Vagina (tissue), 2 donors: ENCODE measurements around the gene HRH1. TPM values are rescaled to one million over a fixed set of nuclear protein-coding genes. Genes with fewer than 3 reads are reported as not detected.

Experiments
- DNase-seq, 2 donors: peaks; one replicate each; pipeline ENCODE4 v3.0.0-alpha.2; 2017; ENCODE audit errors: extremely low spot score in 2 of 2
- H3K27ac ChIP-seq: fragments of 200-600 bp; sonication (generic); one replicate; pipeline ENCODE4 v1.5.1; 2019
- H3K27me3 ChIP-seq: fragments of 200-600 bp; sonication (generic); one replicate; pipeline ENCODE4 v1.5.1; 2019
- H3K36me3 ChIP-seq, 2 donors: fragments of 200-600 bp; sonication (generic); one replicate each; pipeline ENCODE4 v1.5.1; 2017 to 2019
- H3K4me1 ChIP-seq: fragments of 200-600 bp; sonication (generic); one replicate; pipeline ENCODE4 v1.5.1; 2019
- H3K4me3 ChIP-seq, 2 donors: fragments of 200-600 bp; sonication (generic); 1 replicate in 1 of 2; 2 replicates in 1 of 2; pipeline ENCODE4 v1.5.1; 2016 to 2019
- H3K9me3 ChIP-seq: fragments of 200-600 bp; sonication (generic); one replicate; pipeline ENCODE4 v1.5.1; 2019
- POLR2A ChIP-seq, 2 donors: fragments of 450-650 bp; IDR thresholded peaks; one replicate each; pipeline ENCODE4 v1.6.1; 2017; ENCODE audit warnings: antibody characterized with exemption in 2 of 2, mild to moderate bottlenecking in 2 of 2, moderate library complexity in 2 of 2
- POLR2AphosphoS5 ChIP-seq, 2 donors: sonication (generic); formaldehyde crosslinking; IDR thresholded peaks; one replicate each; pipeline ENCODE4 v1.9.0; 2017; ENCODE audit warnings: antibody characterized with exemption in 2 of 2, mild to moderate bottlenecking in 2 of 2, low read depth in 1 of 2; ENCODE audit not compliant: insufficient read depth in 1 of 2
- intact Hi-C: fragments of 100-400 bp; cut with DNase I; formaldehyde crosslinking; loops from one replicate; pipeline ENCODE4 v1.15.1; 2023
- total RNA-seq: library from RNA; depleted of rRNA; stranded (reverse); fragments of >200 nt; gene quantifications from one replicate; pipeline ENCODE4 v1.2.3, GENCODE V29; 2016
- TF ChIP-seq, protein P1 (sequence below), 3 experiments: fragments of 450-650 bp in 2 of 3; fragments of 200-600 bp in 1 of 3; sonication (generic) in 1 of 3; IDR thresholded peaks; one replicate each; pipeline ENCODE4 v1.5.1; 2017 to 2019; ENCODE audit warnings: antibody characterized with exemption in 3 of 3, mild to moderate bottlenecking in 2 of 3, moderate library complexity in 2 of 3

HRH1 gene
- total RNA-seq, 1 donor from 2014 or later, result 9.3 TPM

DNA sequence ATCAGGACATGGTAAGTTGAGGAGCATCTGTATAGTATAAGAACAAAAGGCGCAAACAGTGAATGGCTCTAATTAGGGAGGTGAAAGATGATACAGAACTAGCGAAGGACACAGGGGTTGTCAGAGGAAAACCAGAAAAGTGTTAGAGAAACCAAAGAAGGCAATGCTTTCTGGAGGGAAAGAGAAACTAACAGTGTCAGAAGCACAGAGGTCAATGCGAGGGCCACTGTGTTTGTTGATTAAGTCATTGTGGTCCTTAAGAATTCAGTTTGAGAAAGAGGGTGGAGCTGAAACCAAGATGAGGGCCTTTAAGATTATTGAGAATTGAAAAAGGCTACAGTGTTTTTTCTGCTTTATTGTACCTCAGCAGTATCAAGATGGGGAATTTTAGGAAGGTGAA is 146.7 kb downstream of the HRH1 start:
- H3K4me1 ChIP-seq, result no peaks in the 10 kb centered on the region
- TF ChIP-seq, protein P1, sequence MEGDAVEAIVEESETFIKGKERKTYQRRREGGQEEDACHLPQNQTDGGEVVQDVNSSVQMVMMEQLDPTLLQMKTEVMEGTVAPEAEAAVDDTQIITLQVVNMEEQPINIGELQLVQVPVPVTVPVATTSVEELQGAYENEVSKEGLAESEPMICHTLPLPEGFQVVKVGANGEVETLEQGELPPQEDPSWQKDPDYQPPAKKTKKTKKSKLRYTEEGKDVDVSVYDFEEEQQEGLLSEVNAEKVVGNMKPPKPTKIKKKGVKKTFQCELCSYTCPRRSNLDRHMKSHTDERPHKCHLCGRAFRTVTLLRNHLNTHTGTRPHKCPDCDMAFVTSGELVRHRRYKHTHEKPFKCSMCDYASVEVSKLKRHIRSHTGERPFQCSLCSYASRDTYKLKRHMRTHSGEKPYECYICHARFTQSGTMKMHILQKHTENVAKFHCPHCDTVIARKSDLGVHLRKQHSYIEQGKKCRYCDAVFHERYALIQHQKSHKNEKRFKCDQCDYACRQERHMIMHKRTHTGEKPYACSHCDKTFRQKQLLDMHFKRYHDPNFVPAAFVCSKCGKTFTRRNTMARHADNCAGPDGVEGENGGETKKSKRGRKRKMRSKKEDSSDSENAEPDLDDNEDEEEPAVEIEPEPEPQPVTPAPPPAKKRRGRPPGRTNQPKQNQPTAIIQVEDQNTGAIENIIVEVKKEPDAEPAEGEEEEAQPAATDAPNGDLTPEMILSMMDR (IDR thresholded peaks at IDR 0.05), result no peak
- TF ChIP-seq POLR2A (IDR thresholded peaks at IDR 0.05) (no peak), POLR2AphosphoS5 (IDR thresholded peaks at IDR 0.05; ENCODE audit: insufficient read depth in 1 of 2, low read depth in 1 of 2) (no peak)
- no peak overlapping the region for H3K4me3 ChIP-seq
- no peaks in the 10 kb centered on the region for H3K9me3 ChIP-seq
- intact Hi-C loops, result no loop called here
- no peak for DNase-seq
- H3K27ac ChIP-seq, result no peak overlapping the region
- H3K36me3 ChIP-seq, result peaks cover 0 to 15% of the 10 kb centered on the region in 2 donors
- H3K27me3 ChIP-seq, result no peaks in the 10 kb centered on the region

DNA sequence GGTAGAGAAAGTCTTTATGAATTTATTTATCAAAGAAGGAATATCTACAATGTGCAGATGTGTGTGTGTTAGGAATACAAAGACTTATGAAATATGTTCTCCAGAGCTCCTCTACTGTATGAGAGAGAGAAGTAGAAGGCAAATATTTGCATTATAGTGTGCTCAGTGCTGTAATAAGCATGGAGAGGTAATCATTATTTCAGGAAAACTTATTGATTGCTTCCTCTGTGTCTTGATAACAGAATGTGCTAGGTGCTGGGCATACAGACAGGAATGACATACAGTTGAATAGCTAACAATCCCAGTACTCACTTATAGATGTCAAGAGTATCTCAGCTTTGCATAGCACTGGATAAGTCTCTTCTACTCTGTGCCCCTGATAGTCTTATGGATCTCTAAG is 148.2 kb downstream of the HRH1 start:
- Histone ChIP-seq H3K36me3 (peaks cover 0 to 25% of the 10 kb centered on the region in 2 donors), H3K27ac (no peak overlapping the region), H3K27me3 (no peaks in the 10 kb centered on the region), H3K4me1 (no peaks in the 10 kb centered on the region), H3K9me3 (no peaks in the 10 kb centered on the region), H3K4me3 (no peak overlapping the region)
- DNase-seq, result no peak
- intact Hi-C loops, result no loop called here
- TF ChIP-seq, protein P1 (IDR thresholded peaks at IDR 0.05), result no peak
- TF ChIP-seq POLR2A (IDR thresholded peaks at IDR 0.05), result no peak

DNA sequence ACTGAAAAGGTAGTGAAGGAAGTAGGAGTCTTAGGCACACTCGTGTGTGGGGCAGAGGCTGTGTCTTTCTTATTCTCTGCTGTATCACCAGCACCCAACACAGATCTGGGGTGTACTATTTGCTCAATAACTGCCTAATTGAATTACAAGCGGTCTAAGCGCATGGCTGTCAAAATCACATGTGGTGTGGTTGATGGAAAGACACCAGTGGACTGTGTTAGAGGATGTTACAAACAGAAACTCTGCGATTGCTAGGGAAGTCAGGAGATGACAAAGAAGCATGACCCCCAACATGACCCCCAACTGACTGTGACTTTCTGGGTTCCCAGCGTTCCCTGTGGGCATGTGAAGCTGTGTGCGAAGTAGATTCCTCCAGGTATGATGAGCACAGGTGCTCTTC is 149.9 kb downstream of the HRH1 start:
- DNase-seq, result no peak
- Histone ChIP-seq H3K27me3 (no peaks in the 10 kb centered on the region), H3K9me3 (no peaks in the 10 kb centered on the region), H3K4me1 (no peaks in the 10 kb centered on the region), H3K4me3 (no peak overlapping the region), H3K27ac (no peak overlapping the region), H3K36me3 (peaks cover 0 to 35% of the 10 kb centered on the region in 2 donors)
- intact Hi-C loops, result no loop called here
- TF ChIP-seq POLR2A (IDR thresholded peaks at IDR 0.05), result no peak
- TF ChIP-seq, protein P1 (IDR thresholded peaks at IDR 0.05), result no peak
- TF ChIP-seq POLR2AphosphoS5 (IDR thresholded peaks at IDR 0.05; ENCODE audit: insufficient read depth in 1 of 2, low read depth in 1 of 2), result no peak

DNA sequence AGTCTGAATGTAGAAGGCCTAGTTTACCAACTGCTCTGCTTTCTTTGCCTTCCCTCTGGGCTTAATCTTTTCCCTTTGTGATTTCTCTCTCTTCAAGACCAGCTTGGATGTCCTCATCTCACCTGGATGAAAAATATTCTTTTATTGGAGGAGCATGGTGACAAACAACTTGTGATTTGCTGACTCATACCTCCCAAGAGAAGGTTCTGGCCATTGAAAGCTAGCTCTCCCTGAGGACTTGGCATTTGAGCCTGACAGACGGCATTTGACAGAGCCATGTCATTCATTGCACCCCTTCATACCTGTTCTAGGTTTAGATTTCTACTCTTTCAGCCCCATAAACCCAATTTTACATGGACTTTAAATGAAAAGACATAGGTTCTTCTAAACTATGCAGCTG is 151.2 kb downstream of the HRH1 start:
- no peaks in the 10 kb centered on the region for H3K9me3 ChIP-seq
- no peaks in the 10 kb centered on the region for H3K4me1 ChIP-seq
- no peak overlapping the region for H3K4me3 ChIP-seq
- H3K36me3 ChIP-seq, result peaks cover 0 to 38% of the 10 kb centered on the region in 2 donors
- no peaks in the 10 kb centered on the region for H3K27me3 ChIP-seq
- intact Hi-C loops, result no loop called here
- TF ChIP-seq POLR2AphosphoS5 (IDR thresholded peaks at IDR 0.05; ENCODE audit: insufficient read depth in 1 of 2, low read depth in 1 of 2) (no peak), POLR2A (IDR thresholded peaks at IDR 0.05) (no peak)
- TF ChIP-seq, protein P1 (IDR thresholded peaks at IDR 0.05), result no peak
- no peak for DNase-seq
- H3K27ac ChIP-seq, result no peak overlapping the region

DNA sequence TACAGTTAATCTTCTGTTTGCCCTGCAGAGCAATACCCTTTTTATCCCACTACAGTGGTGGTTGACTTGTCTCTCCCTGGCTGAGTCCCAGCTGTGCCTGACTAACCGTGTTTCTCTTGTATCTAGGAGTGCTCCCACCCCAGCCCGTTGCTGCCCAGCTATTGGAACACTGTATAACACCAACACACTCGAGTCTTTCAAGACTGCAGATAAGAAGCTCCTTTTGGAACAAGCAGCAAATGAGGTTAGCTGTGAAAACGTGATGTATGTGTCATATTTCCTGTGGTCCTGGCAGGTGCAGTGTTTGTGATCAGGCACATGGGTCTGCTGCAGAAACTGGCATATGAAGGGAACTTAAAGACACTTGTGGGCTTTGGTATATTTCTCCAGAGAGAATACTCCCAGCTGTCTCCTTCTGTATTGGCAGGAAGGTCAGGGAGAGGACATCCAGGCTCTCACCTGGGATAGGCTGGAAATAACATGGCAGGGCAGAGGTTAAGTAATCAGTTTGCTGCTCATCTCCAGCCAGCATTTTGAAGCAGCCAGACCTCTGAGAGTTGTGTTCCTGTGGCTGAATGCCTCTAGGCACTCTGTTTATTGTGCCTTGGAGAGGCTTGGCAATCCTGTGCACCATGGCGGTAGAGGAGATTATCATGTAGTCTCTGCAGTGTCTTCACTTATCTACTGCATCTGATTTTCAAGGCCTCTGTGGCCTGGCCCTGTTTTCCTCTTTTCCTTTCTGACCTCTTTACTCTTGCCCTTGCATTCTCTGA is 152.7 kb downstream of the HRH1 start:
- no peak for DNase-seq
- H3K4me3 ChIP-seq, result no peak overlapping the region
- no peaks in the 10 kb centered on the region for H3K4me1 ChIP-seq
- H3K9me3 ChIP-seq, result no peaks in the 10 kb centered on the region
- intact Hi-C loops, result no loop called here
- peak overlapping the region; percentile 33 for H3K27ac ChIP-seq
- H3K36me3 ChIP-seq, result peaks cover 0 to 38% of the 10 kb centered on the region in 2 donors
- TF ChIP-seq, protein P1 (IDR thresholded peaks at IDR 0.05), result no peak
- no peak for TF ChIP-seq POLR2A (IDR thresholded peaks at IDR 0.05)
- TF ChIP-seq POLR2AphosphoS5 (IDR thresholded peaks at IDR 0.05; ENCODE audit: insufficient read depth in 1 of 2, low read depth in 1 of 2), result no peak
- no peaks in the 10 kb centered on the region for H3K27me3 ChIP-seq
